B cell (primary cell): Measurements from ENCODE around the gene KLHL30. TPM values are rescaled to one million over a fixed set of nuclear protein-coding genes. Genes with fewer than 3 reads are reported as not detected.

ENCODE experiments used
- ATAC-seq: fragments of 200-7000 bp; cut with Tn5 transposase; one replicate; pipeline ENCODE4 v1.10.0; 2021; ENCODE audit warnings: low read depth, mild to moderate bottlenecking, moderate number of reproducible peaks, moderate library complexity
- CTCF ChIA-PET: fragments of 350-600 bp; sonication (Branson Sonifier 250); formaldehyde crosslinking; loops from one replicate; lab custom pipeline; 2021; ENCODE audit warnings: antibody characterized with exemption, inconsistent platforms; lab: Charles Lee
- POLR2A ChIA-PET: fragments of 350-600 bp; sonication (Branson Sonifier 250); formaldehyde crosslinking; loops from one replicate; lab custom pipeline; 2021; ENCODE audit warnings: antibody characterized with exemption; lab: Charles Lee
- DNase-seq: peaks from one replicate; pipeline ENCODE4 v3.0.0; 2013
- H2AFZ ChIP-seq: 2 replicates; pipeline ENCODE4 v1.6.1; 2012; ENCODE audit warnings: mild to moderate bottlenecking, low read depth, low read length; ENCODE audit not compliant: insufficient read depth, poor library complexity, severe bottlenecking
- H3K27ac ChIP-seq, 2 donors: 1 replicate in 1 of 2; 2 replicates in 1 of 2; pipeline ENCODE4 v1.5.1; 2012 to 2013; ENCODE audit warnings: low read length in 2 of 2, mild to moderate bottlenecking in 2 of 2, moderate library complexity in 1 of 2
- H3K27me3 ChIP-seq, 4 experiments: fragments of 200-600 bp in 1 of 4; sonication (generic) in 1 of 4; replicated peaks in 1 of 4; 1 replicate in 2 of 4; 2 replicates in 2 of 4; pipeline versions ENCODE4 v1.6.1 to v1.7.0; 2013 to 2016; ENCODE audit warnings: low read length in 3 of 4, mild to moderate bottlenecking in 2 of 4, mixed read lengths in 1 of 4, moderate library complexity in 1 of 4; ENCODE audit not compliant: insufficient read depth in 4 of 4, control insufficient read depth in 3 of 4; ENCODE audit errors: control extremely low read depth in 1 of 4
- H3K36me3 ChIP-seq, 2 experiments: replicated peaks in 1 of 2; 1 replicate in 1 of 2; 2 replicates in 1 of 2; pipeline versions ENCODE4 v1.6.1 to v1.7.1; 2013; ENCODE audit warnings: low read length in 1 of 2; ENCODE audit not compliant: insufficient read depth in 2 of 2, control insufficient read depth in 1 of 2; ENCODE audit errors: control extremely low read depth in 1 of 2, extremely low read depth in 1 of 2
- H3K4me1 ChIP-seq, 2 donors: fragments of 200-600 bp in 1 of 2; sonication (generic) in 1 of 2; 1 replicate in 1 of 2; 2 replicates in 1 of 2; pipeline versions ENCODE4 v1.5.1 to v1.6.1; 2013 to 2017; ENCODE audit warnings: low read length in 2 of 2; ENCODE audit not compliant: control insufficient read depth in 2 of 2, insufficient read depth in 2 of 2
- H3K4me2 ChIP-seq: replicated peaks from 2 replicates; pipeline ENCODE3; 2012; ENCODE audit warnings: mild to moderate bottlenecking, low read depth, low read length; ENCODE audit not compliant: poor library complexity, severe bottlenecking
- H3K4me3 ChIP-seq, 5 experiments: fragments of 200-600 bp in 1 of 5; sonication (generic) in 1 of 5; 1 replicate in 3 of 5; 2 replicates in 2 of 5; pipeline versions ENCODE4 v1.5.1 to v1.7.0; 2011 to 2016; ENCODE audit warnings: low read length in 4 of 5, mild to moderate bottlenecking in 4 of 5, low read depth in 2 of 5, control low read depth in 1 of 5, moderate library complexity in 1 of 5; ENCODE audit not compliant: insufficient read depth in 1 of 5; ENCODE audit errors: control extremely low read depth in 1 of 5, extremely low read depth in 1 of 5
- H3K79me2 ChIP-seq: fragments of 200-600 bp; sonication (generic); one replicate; pipeline ENCODE4 v1.6.0; 2016; ENCODE audit warnings: low read length; ENCODE audit not compliant: control insufficient read depth, insufficient read depth
- H3K9ac ChIP-seq: fragments of 200-600 bp; sonication (generic); 2 replicates; pipeline ENCODE4 v1.6.1; 2017; ENCODE audit warnings: mild to moderate bottlenecking, low read length, moderate library complexity
- H3K9me3 ChIP-seq, 3 donors: one replicate each; pipeline versions ENCODE4 v1.6.1 to v1.7.1; 2013; ENCODE audit warnings: low read length in 2 of 3; ENCODE audit not compliant: control insufficient read depth in 2 of 3, insufficient read depth in 1 of 3; ENCODE audit errors: control extremely low read depth in 1 of 3
- H4K20me1 ChIP-seq: 2 replicates; pipeline ENCODE4 v1.6.0; 2012; ENCODE audit warnings: mild to moderate bottlenecking, low read length; ENCODE audit not compliant: insufficient read depth, control insufficient read depth, poor library complexity, severe bottlenecking
- H3K27ac Mint-ChIP-seq: one replicate; pipeline ENCODE4 v1.8.0; 2021; ENCODE audit warnings: mixed read lengths
- H3K27me3 Mint-ChIP-seq: one replicate; pipeline ENCODE4 v1.8.0; 2021; ENCODE audit warnings: mixed read lengths
- H3K4me1 Mint-ChIP-seq: one replicate; pipeline ENCODE4 v1.8.0; 2021; ENCODE audit warnings: mixed read lengths
- H3K4me3 Mint-ChIP-seq: one replicate; pipeline ENCODE4 v1.8.0; 2021; ENCODE audit warnings: mixed read lengths
- H3K9me3 Mint-ChIP-seq: one replicate; pipeline ENCODE4 v1.8.0; 2022; ENCODE audit warnings: mixed read lengths; ENCODE audit not compliant: insufficient read depth
- CTCF ChIP-seq: fragments of 200-600 bp; IDR thresholded peaks from one replicate; pipeline ENCODE4 v1.8.0; 2022; ENCODE audit warnings: antibody characterized with exemption, mild to moderate bottlenecking
- EZH2 ChIP-seq: IDR thresholded peaks from 2 replicates; pipeline ENCODE4 v1.6.1; 2012; ENCODE audit warnings: borderline replicate concordance, low read depth, mild to moderate bottlenecking, moderate library complexity, low read length; ENCODE audit not compliant: insufficient read depth, poor library complexity, severe bottlenecking
- WGBS: methylation state at CpG from one replicate; pipeline ENCODE4 v1.1.5; 2013; ENCODE audit warnings: missing lambda C conversion rate; ENCODE audit not compliant: insufficient coverage; 5-methylcytosine and 5-hydroxymethylcytosine counted together
- intact Hi-C: fragments of 100-400 bp; cut with micrococcal nuclease; formaldehyde crosslinking; loops from one replicate; pipeline ENCODE4 v1.10.0; 2022
- polyA plus RNA-seq: library from polyadenylated mRNA; depleted of rRNA; stranded (reverse); fragments of >200 nt; gene quantifications from 2 replicates; pipeline ENCODE4 v1.2.3, GENCODE V29; 2012
- total RNA-seq, 2 donors: library from RNA; stranded (reverse); fragments of 120-200 nt in 1 of 2; gene quantifications; 1 replicate in 1 of 2; 2 replicates in 1 of 2; pipeline versions ENCODE4 v1.2.3 to v1.2.4, GENCODE V29; 2013 to 2022

Gene KLHL30
- total and polyA plus RNA-seq, 2 donors (not counting 1 experiment from before 2014, with no cell fraction given) = not detected

- POLR2A ChIA-PET = no interaction called here
- H3K4me3 ChIP-seq = no peak overlapping the region
- H2AFZ ChIP-seq = no peak overlapping the region
- H3K4me1 ChIP-seq = peaks cover 16 to 19% of the 10 kb centered on the region in 2 donors
- no peak overlapping the region for H3K27ac Mint-ChIP-seq
- no peak for DNase-seq
- no peak overlapping the region for H3K9ac ChIP-seq
- H3K9me3 Mint-ChIP-seq = no peaks in the 10 kb centered on the region
- H3K27me3 ChIP-seq = peaks cover 0 to 35% (median 8%) of the 10 kb centered on the region in 4 experiments
- no peaks in the 10 kb centered on the region for H3K36me3 ChIP-seq
- no peak overlapping the region for H3K4me2 ChIP-seq
- H3K9me3 ChIP-seq = peaks cover 0 to 17% (median 0%) of the 10 kb centered on the region in 3 donors
- H4K20me1 ChIP-seq = no peaks in the 10 kb centered on the region
- CTCF ChIA-PET = interaction anchor here (0.9 kb wide), 1 partner anchor 10 kb away, joined by 3 read pairs; no protein-coding TSS in a partner anchor
- WGBS = 84% methylated on average over 10 of the region's 15 CpGs
- no peaks in the 10 kb centered on the region for H3K79me2 ChIP-seq
- intact Hi-C loops = no loop called here
- TF ChIP-seq EZH2 (no peak), CTCF (no peak)
- H3K27ac ChIP-seq = no peak overlapping the region
- H3K4me3 Mint-ChIP-seq = no peak overlapping the region
- H3K27me3 Mint-ChIP-seq = peaks cover 21% of the 10 kb centered on the region
- ATAC-seq = no peak
- H3K4me1 Mint-ChIP-seq = peaks cover 15% of the 10 kb centered on the region
Measured at GRCh38 chr2:238162846-238163441, 24.5 kb downstream of the KLHL30 start.

GRCh38 chr2:238163481-238164198, 25.2 kb downstream of the KLHL30 start:
- ChIA-PET CTCF (no interaction called here), POLR2A (no interaction called here)
- Histone ChIP-seq H3K9ac (no peak overlapping the region), H3K4me2 (peak overlapping the region; percentile 25), H3K36me3 (peaks cover 0 to 2% of the 10 kb centered on the region in 2 experiments), H4K20me1 (no peaks in the 10 kb centered on the region), H3K9me3 (peaks cover 0 to 12% (median 0%) of the 10 kb centered on the region in 3 donors), H3K4me1 (peaks cover 16% of the 10 kb centered on the region in 2 donors), H3K79me2 (no peaks in the 10 kb centered on the region), H3K27me3 (peaks cover 0 to 31% (median 8%) of the 10 kb centered on the region in 4 experiments), H3K4me3 (no peak overlapping the region), H2AFZ (no peak overlapping the region), H3K27ac (no peak overlapping the region)
- DNase-seq (no peak), ATAC-seq (no peak)
- WGBS = 5% methylated on average over 95 of the region's 95 CpGs
- Mint-ChIP-seq H3K27ac (no peak overlapping the region), H3K4me3 (no peak overlapping the region), H3K9me3 (no peaks in the 10 kb centered on the region), H3K27me3 (peaks cover 21% of the 10 kb centered on the region), H3K4me1 (peaks cover 15% of the 10 kb centered on the region)
- TF ChIP-seq CTCF (no peak), EZH2 (no peak)
- intact Hi-C loops = no loop called here
